ENCODE measurements around the gene CIROP.

Gene CIROP

DNA sequence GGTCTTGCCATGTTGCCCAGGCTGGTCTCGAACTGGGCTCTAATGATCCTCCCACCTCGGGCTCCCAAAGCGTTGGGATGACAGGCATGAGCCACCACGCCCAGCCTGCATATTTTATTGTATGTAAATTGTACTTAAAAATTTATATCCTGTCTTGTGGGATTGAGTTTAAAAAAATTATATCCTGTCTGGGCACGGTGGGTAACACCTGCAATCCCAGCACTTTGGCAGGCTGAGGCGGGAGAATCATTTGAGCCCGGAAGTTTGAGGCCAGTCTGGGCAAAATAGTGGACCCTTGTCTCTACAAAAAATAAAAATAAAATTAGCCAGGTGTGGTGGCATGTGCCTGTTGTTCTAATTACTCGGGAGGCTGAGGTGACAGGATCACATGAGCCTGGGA lies 28.2 kb upstream of the CIROP start:
- in situ Hi-C loops (cut with MboI; ENCODE audit: low sequenced_read_pairs) = no loop called here

DNA sequence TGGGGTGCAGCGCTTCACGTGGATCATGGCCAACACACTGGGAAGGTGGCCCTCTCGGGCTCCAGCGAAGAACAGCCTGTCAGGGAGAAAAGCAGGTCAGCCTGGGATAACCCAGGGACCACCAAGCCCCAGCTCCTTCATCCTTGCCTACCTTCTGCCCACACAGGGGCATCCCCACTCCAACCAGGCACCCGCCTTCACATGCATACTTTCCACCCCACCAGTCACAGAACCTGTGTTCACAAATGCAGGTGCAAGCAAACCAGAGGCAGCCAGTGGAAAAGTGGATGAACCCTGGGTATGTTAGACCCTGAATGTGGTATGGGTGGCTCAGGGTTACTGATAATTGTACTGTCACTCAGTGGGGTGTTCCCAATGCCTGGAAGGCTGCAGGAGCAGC lies 26.7 kb upstream of the CIROP start:
- in situ Hi-C loops (cut with MboI; ENCODE audit: low sequenced_read_pairs) = no loop called here

DNA sequence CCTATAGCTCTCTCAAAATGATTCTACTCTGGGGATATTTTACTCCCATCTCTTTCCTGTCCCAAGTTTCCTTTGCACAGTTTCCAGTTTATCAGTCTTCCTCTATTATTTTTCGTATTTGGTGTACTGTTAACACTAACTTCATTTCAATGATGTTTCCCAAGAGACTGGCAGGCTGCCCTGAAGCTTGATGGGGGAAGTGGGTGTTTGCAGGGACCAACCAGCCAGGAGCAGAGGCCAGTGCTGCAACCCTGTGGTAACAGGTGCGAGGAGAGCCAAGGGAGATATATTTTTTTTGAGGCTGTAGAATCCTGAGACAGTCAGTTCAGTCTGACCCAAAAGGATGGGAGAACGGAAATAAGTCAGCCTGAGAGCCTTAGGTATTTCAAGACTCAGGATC lies 26.1 kb upstream of the CIROP start:
- in situ Hi-C loops (cut with MboI; ENCODE audit: low sequenced_read_pairs) = no loop called here

DNA sequence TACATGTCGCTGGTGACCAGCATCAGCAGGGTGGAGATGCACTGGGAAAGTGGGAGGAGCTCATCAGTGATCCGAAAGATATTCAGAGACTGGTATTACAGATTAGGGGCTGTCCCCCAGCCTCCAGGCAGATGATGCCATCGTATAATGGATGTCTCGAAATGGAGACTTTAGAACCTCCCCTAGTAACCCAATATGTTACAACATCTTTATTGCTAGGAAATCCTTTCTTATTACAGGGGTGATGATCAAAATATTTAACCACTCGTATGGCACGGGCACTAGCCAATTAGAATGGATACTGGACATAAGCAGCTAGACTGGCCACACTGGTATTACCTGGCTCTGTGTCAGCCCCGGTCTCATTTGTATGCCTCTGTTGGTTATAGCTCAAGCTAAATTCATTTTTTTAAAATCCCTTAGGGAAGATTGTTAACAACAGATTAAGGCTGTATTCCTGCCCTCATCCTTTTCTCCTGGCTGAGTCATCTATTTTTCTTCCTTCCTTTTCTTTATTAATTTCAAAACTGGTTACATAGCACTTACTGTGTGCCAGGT lies 25.0 kb upstream of the CIROP start:
- in situ Hi-C loops (cut with MboI; ENCODE audit: low sequenced_read_pairs) = no loop called here

DNA sequence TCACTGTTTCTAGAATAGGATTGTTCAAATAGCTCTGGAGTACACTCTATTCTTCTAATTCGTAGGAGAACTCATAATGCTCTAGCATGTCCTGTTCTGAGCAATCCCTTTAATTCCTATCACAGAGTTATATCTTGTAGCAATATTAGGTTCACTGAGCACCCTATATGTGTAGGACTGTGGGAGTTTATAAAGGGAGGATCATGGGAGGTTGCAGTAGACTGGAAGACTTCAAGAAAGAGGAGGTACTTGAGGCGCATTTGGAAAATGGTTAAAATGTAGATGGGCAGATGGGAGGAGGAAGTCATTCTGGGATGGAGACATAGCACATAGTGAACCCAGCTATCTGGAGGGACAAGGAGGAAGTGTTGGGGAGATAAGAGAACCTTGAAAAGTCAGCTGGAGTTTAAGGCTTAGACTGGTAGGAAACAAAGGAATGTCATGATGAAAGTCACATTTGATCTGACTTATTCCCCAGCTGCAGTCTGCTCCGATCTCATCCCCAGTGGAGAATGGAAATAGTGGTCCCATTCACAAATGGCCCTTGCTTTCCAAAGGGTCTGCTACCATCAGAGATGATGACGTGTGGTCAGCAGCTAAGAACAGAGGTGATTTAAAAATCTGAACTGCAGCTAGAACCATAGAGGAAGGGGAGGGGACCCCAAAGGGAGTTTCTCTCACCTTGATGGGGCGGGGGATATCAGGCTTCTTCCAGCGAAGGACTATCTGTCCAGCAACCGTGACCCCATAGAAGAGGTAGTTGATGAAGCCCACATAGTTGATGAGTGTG lies 24.4 kb upstream of the CIROP start:
- in situ Hi-C loops (cut with MboI; ENCODE audit: low sequenced_read_pairs) = no loop called here

DNA sequence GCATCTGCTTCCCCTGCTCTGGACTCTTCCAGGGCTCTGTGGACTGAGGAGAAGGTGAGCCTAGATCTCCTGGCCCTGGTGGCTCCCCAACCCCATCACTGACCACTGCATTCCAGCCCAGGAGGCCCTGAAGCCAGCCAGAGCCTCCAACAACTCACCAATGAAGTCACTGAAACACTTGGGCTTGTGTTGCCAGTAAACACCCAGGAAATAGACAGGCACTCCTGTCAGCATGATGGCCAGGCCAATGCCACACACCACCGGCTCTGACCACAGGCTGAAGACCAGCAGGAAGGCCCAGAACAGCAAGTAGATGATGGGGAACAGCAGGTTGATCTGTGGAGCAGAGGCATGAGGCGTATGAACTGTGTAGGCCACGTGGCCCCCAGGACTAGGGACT lies 23.1 kb upstream of the CIROP start:
- in situ Hi-C loops (cut with MboI; ENCODE audit: low sequenced_read_pairs) = no loop called here

DNA sequence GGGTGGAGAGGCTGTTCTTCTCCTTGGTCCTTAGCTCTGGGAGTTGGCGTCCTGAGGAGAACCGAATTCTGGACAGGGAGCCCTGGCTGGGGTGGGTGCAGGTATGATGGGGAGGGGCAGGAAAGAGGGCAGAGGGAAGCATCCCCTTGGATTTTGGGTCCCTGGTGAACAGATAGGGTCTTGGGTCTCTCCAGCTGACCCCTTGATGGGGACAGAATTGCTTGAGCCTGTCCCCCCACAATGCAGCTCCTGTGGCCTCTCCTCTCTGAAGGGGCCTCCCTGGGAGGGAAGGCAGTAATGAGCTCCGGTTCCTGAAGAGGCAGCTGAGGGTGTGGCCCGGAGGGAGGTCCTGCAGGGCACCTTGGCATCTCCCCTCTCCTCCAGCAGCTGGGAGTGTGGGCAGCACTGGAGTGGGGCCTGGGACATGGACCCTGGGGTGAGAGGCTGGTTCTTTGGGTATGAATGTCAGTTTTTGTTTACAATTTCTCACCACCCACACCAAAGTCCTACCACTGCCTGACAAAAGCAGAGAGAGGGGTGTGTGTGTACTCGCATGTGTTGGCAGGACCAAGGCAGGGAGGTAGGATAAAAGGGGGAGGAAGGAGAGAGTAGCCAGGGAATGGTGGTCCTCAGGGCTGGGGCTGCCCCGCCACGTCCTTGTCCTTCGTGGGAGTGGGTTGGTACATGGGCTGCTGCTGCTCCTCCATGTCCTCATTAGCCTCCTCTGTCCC lies 21.9 kb upstream of the CIROP start:
- in situ Hi-C loops (cut with MboI; ENCODE audit: low sequenced_read_pairs) = no loop called here

DNA sequence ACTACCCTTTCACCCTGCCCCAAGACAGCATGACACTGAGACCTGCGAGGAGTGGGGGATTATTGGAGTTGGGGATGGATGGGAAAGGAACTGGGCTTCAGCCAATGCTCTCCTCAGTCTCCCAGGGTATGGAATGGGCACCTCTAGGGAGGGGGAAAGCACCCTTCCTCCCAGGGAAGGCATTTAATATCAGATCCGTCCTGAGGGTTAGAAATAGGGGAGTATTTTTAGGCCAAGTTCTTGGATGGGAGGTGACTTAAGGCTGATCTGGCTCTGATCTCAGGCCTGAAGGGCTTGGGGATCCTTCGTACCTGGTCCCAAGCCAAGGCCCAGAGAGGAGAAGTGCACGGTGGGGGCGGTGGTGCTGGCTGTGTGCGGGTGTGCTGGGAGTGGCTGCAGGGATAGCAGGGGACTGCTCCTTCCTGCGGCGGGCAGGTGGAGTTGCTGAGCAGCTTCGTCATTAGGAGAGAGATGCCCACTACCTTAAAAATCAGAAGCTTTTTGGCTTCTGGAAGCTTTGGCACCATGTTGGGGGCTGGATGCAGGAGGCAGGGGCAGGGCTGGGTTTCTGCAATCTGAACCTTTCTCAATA lies 21.2 kb upstream of the CIROP start:
- in situ Hi-C loops (cut with MboI; ENCODE audit: low sequenced_read_pairs) = no loop called here

DNA sequence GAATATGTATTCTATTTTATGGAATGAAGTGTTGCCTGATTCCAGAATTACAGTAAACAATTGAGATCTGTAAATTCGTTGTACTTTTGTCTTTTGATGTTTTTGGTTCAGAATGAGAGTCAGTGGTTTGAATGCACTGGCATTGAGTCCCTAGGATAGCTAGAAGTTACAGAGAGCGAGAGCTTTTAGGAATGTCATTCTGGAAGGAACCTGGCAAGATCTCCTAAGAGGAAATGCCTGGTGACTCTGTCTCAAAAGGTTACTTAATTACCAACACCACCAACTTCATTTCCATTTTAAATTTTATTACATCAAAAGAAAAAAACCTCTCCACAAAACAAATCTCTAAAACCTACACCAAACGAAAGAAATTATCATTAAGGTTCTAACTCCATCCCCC lies 20.2 kb upstream of the CIROP start:
- in situ Hi-C loops (cut with MboI; ENCODE audit: low sequenced_read_pairs) = no loop called here

DNA sequence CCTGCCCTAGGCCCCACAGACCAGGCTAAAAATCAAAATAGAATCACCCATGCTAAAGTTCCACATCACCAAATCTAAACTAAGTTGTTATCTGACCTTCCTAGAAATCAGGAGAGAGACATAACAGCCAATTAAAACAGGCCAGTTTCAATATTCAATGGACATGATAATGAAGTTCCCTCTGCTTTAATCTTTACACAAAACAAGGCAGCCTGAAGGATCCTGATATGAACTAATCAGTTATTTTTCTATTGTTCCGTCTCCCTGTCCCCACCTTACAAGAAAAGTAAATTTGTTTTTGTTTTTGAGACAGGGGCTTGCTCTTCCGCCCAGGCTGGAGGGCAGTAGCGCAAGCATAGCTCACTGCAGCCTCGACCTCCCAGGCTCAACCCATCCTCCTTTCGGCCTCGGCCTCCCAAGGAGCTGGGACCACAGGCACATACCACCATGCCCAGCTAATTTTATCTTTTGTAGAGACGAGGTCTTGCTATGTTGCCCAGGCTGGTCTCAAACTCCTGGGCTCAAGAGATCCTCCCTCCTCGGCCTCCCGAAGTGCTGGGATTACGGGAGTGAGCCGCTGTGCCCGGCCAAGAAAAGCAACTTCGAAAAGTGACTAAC lies 19.7 kb upstream of the CIROP start:
- in situ Hi-C loops (cut with MboI; ENCODE audit: low sequenced_read_pairs) = loop anchor here (5.0 kb wide), 1 partner anchor 63 kb away; no protein-coding TSS in a partner anchor

DNA sequence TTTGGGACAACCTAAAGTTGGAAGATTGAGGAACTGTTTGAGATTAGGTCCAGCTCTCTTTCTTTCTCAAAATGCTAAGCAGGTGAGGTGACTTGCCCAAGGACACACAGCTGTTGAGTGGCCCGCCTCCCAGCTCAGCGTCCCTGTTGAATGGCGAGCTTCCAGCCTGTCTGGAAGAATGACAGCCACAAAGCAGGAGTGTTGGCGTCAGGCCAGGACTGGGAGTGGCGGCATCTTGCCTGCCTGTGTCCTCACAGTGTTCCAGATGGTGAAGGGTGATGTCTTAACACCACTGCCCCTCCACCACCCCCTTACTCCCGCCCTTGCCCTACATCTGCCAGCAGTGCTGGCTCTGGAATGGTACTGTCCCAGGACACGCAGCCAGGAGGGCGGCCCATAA lies 18.6 kb upstream of the CIROP start:
- in situ Hi-C loops (cut with MboI; ENCODE audit: low sequenced_read_pairs) = loop anchor here (5.0 kb wide), 1 partner anchor 64 kb away; no protein-coding TSS in a partner anchor

DNA sequence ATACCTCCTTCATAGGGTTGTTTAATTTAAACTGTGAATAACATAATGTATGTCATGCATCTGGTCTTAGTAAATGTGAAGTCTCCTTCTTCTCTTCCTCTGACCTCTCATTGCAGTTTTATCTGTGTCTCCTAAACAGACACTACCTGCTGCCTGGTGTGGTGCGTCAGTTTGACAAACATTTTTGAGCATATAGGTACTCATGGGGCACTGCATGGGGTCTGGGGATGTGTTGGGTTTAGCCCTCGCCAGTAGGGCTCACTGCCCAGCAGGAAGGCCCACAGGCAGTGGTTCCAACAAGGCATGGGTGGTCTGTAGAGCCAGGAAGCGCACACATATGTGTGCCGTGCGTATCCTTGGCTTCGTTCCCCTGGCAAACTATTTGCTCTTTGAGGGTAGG lies 17.3 kb upstream of the CIROP start:
- in situ Hi-C loops (cut with MboI; ENCODE audit: low sequenced_read_pairs) = loop anchor here (5.0 kb wide), 1 partner anchor 65 kb away; no protein-coding TSS in a partner anchor

DNA sequence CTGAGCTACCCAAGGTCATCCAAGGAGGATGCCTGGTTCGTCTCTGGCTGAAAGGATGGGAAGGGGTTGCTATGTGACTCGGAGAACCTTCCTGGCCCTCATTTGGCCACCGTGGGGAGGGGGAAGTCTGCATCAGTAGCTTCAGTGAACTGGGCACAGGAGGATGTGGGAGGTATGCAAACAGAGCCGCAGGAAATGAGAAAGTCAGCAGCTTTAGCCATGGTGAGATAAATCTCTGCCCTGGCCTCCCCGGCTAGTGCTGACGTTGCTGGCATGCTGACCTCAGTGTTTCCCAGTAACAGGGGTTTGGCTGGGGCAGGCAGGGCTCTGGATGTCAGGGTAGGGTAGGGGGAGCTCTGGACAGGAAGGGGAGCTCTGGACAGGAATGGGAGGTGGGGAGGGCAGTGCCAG lies 16.6 kb upstream of the CIROP start:
- in situ Hi-C loops (cut with MboI; ENCODE audit: low sequenced_read_pairs) = loop anchor here (5.0 kb wide), 1 partner anchor 66 kb away; no protein-coding TSS in a partner anchor

DNA sequence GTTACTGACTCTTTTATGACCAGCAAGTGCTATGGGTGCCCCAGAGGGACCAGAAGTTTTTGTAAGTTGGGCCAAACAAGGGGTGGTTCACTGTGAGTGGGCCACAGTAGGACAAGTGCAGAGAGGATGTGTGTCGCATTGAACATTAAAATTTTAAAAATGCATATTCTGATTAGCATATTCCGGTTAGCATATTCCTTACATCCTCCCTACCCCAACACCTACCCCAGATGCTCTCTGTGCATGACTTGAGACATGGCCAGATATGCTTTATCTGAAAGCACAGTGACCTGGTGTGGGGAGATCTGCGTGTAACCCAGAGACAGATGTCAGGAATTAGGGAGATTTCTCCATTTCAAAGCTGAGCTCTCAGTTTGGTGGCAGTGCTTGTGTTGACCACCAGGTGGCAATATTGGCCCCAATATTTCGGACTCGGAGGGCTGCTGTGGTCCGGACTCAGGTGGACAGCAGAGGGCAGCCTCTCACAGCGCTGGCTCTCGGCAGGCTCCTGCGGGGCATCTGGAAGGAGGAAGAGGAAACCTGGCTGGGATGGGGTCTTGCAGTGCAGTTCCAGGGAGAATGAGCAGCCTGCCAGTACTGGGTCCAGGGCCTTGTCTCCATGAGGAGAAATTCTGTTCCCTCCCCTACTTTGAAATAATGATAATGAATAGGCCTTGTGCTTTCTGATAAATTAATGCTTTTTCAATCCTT lies 15.9 kb upstream of the CIROP start:
- in situ Hi-C loops (cut with MboI; ENCODE audit: low sequenced_read_pairs) = loop anchor here (5.0 kb wide), 1 partner anchor 67 kb away; no protein-coding TSS in a partner anchor

DNA sequence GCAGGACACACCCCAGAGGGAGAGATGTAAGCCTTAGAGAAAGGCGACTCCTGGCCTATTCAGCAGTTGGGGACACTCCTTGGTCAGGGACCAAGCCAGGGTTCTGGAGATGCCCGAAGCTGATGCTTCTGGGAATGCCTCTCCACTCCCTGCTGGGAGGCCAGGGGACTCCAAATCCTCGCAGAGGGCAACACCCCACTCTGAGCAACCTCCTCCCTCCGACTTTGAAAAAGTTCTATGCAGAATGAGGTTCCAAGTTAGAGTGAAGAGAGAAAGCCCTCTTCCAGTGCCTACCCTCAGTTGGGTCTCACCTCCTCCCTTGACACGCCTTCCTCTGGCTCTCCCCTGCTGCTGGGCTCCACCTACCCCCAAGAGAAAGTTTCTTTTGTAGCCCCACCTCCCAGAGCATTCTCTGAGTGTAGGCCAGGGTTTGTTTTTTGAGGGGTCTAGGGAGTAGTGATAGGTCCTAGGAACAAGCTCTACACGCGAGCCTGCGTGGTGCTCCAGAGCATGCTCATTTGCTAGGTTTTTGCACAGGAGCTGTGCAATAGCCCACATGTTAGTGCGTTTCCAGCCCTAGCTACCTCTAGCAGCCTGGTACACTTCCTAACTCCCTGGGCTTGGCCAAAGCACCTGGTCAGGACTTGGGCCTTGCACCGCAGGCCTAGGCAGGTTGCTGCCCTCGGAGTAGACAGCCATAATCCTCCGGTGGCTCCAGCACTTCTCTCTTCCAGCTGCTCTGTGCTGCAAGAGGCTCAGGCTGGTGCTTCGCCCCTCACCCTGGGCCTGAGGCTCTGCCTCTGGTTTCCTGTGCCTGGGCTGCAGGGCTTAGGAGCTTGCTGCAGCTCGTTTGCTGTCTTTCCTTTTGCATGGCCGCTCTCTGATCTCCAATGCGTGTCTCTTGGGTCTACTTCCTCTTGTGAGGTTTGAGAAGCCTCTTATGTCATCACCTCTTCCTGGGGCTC lies 14.9 kb upstream of the CIROP start:
- in situ Hi-C loops (cut with MboI; ENCODE audit: low sequenced_read_pairs) = loop anchor here (5.0 kb wide), 1 partner anchor 68 kb away; no protein-coding TSS in a partner anchor

DNA sequence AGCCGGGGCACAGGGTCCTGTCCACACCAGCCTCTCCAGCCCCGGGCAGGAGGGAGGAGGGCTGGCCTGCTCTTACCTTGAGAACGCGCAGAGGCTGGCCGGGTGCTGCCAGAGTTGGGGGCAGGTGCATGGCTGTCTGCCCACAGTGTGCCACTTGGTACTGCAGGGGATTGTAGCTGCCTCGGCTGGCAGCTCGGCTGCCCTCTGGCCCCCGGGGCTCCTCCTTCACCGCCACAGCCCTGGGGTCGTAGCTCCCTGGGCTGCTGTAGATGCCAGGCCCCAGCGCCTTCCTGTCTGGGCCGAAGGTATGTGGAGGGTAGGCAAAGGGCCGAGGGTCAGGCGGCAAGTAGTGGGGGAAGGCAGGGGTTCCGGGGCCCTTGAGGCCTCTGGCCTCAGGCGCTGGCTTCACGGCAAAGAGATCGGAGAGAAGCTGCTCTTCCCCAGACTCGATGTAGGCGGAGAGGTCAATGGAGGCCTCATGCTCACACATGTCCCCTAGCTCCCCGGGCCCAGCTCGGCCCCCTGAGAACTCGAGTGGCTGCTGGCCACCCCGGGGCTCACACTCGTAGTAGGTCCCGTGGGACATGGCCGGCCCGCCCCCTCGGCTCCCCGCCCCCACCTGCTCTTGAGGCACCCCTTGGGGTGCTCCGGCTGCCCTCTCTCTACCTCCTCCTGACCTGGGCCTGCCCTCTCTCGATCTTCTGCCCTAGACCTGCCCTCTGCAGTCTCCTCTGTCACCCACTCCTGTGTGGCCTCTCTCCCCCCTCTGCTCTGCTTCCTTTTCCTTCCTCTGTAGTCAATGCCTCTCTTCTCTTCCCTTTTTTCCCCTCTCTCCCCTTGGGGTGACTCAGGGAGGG lies 13.9 kb upstream of the CIROP start, which contains the start of gene CEBPE:
Gene CEBPE (minus strand): TSS at position 750 of the 857 bp plus-strand sequence. CDS start 164 bp downstream, at position 586.
- in situ Hi-C loops (cut with MboI; ENCODE audit: low sequenced_read_pairs) = no loop called here

DNA sequence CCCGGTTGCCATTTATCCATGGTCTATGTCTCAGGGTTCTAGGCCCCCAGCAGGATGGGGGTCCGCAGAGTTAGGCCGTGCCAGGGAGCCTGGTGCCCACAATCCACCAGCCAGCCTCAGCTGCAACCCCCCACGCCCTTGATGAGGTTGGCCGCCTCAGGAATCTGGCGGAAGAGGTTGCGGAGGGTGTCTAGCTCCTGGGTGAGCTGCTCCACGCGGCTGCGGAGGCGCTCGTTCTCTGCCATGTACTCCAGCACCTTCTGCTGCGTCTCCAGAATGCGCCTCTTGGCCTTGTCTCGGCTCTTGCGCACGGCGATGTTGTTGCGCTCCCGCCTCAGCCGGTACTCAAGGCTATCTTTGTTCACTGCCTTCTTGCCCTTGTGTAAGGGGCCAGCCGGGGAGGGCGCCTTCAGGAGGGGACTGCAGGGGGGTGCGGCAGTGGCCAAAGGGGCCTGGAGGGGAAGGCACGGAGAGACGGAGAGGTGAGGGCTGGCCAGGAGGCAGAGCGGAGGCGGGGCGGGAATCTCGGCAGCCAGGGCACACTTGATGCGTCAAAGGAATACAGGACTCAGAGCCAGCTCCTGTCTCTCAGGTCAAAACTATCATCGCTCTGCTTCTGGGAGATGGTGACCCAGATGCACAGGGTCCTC lies 12.7 kb upstream of the CIROP start:
- in situ Hi-C loops (cut with MboI; ENCODE audit: low sequenced_read_pairs) = no loop called here

DNA sequence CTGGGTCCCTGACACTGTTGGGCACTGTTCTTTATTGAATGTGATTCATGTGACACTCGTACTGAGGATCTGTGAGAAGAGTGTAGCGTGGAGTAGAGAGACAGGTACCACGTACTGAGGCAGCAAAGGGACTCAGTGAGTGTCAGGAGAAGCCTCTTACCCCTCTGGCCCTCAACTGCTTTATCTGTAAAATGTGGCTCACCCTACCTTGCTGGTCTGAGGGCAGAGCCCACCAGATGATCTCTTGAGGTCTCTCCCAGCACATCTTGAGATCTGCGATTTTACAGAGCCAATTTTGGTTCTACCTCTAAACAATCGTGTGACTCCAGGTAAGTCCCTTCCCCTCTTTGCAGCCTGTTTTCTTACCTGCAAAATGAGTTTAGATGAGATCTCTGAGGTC lies 11.1 kb upstream of the CIROP start:
- in situ Hi-C loops (cut with MboI; ENCODE audit: low sequenced_read_pairs) = no loop called here
